ENCODE results near the gene PRMT5. TPM values are rescaled to one million over a fixed set of nuclear protein-coding genes. Genes with fewer than 3 reads are reported as not detected.

Gene PRMT5
- total RNA-seq, 4 donors from 2014 or later, result 60.7 to 73.8 (median 63.2) TPM

- Histone ChIP-seq H3K27ac (peak overlapping the region; percentile 81 to 89 (median 87)), H3K4me1 (peaks cover 28 to 42% of the 10 kb centered on the region in 2 donors), H3K4me3 (replicated peaks in 1 of 3) (no peak overlapping the region), H3K9me3 (no peaks in the 10 kb centered on the region), H3K36me3 (peaks cover 0 to 7% of the 10 kb centered on the region in 2 donors), H3K27me3 (no peaks in the 10 kb centered on the region)
- intact Hi-C loops (cut with DNase I), result no loop called here
- no peak for DNase-seq
- WGBS, 2 donors, result 38 to 55% methylated on average over 6 of the region's 6 CpGs
- no peak for TF ChIP-seq CTCF (IDR thresholded peaks at IDR 0.05)
Observed at GRCh38 chr14:22976620-22977433, 47.7 kb upstream of the PRMT5 start.

- 74 to 77% methylated on average over 9 of the region's 9 CpGs for WGBS, 2 donors
- Histone ChIP-seq H3K27me3 (no peaks in the 10 kb centered on the region), H3K4me1 (peaks cover 28 to 35% of the 10 kb centered on the region in 2 donors), H3K4me3 (replicated peaks in 1 of 3) (no peak overlapping the region), H3K9me3 (no peaks in the 10 kb centered on the region), H3K36me3 (peaks cover 0 to 7% of the 10 kb centered on the region in 2 donors), H3K27ac (no peak overlapping the region)
- TF ChIP-seq POLR2A (IDR thresholded peaks at IDR 0.05), result no peak
- no peak for TF ChIP-seq CTCF (IDR thresholded peaks at IDR 0.05)
- no peak for DNase-seq
- intact Hi-C loops (cut with DNase I), result no loop called here
Observed at GRCh38 chr14:22974530-22975313, 45.5 kb upstream of the PRMT5 start.

GRCh38 chr14:22973217-22974032, 44.2 kb upstream of the PRMT5 start:
- TF ChIP-seq CTCF (IDR thresholded peaks at IDR 0.05) (peak; percentile 51 to 92 (median 70)), POLR2A (IDR thresholded peaks at IDR 0.05) (no peak)
- Histone ChIP-seq H3K27me3 (no peaks in the 10 kb centered on the region), H3K4me3 (replicated peaks in 1 of 3) (no peak overlapping the region), H3K27ac (no peak overlapping the region), H3K4me1 (peaks cover 15 to 22% of the 10 kb centered on the region in 2 donors), H3K36me3 (peaks cover 0 to 7% of the 10 kb centered on the region in 2 donors), H3K9me3 (no peaks in the 10 kb centered on the region)
- intact Hi-C loops (cut with DNase I), result no loop called here
- peak; percentile 54 to 59 for DNase-seq
- WGBS, 2 donors, result 85 to 90% methylated on average over 5 to 6 of the region's 6 CpGs

- H3K4me3 ChIP-seq (replicated peaks in 1 of 3), result no peak overlapping the region
- H3K4me1 ChIP-seq, result peaks cover 7 to 12% of the 10 kb centered on the region in 2 donors
- 88 to 96% methylated on average over 2 of the region's 2 CpGs for WGBS, 2 donors
- no peaks in the 10 kb centered on the region for H3K27me3 ChIP-seq
- no peaks in the 10 kb centered on the region for H3K9me3 ChIP-seq
- H3K27ac ChIP-seq, result no peak overlapping the region
- no peak for TF ChIP-seq CTCF (IDR thresholded peaks at IDR 0.05)
- TF ChIP-seq POLR2A (IDR thresholded peaks at IDR 0.05), result no peak
- intact Hi-C loops (cut with DNase I), result no loop called here
- peaks cover 0 to 7% of the 10 kb centered on the region in 2 donors for H3K36me3 ChIP-seq
- no peak for DNase-seq
Observed at GRCh38 chr14:22972313-22972930, 43.2 kb upstream of the PRMT5 start.
